Testis (tissue), 2 donors: Measurements from ENCODE around the gene NR1H4.

ENCODE experiments used
- POLR2A ChIP-seq: fragments of 450-650 bp; IDR thresholded peaks from one replicate; pipeline ENCODE4 v1.6.1; 2017; ENCODE audit warnings: antibody characterized with exemption, mild to moderate bottlenecking, moderate library complexity
- TF ChIP-seq, protein P1 (sequence below), 3 experiments: fragments of 450-650 bp in 2 of 3; fragments of 200-600 bp in 1 of 3; sonication (generic) in 1 of 3; IDR thresholded peaks; one replicate each; pipeline ENCODE4 v1.5.1; 2016 to 2019; ENCODE audit warnings: antibody characterized with exemption in 3 of 3, mild to moderate bottlenecking in 2 of 3, moderate library complexity in 1 of 3

DNA sequence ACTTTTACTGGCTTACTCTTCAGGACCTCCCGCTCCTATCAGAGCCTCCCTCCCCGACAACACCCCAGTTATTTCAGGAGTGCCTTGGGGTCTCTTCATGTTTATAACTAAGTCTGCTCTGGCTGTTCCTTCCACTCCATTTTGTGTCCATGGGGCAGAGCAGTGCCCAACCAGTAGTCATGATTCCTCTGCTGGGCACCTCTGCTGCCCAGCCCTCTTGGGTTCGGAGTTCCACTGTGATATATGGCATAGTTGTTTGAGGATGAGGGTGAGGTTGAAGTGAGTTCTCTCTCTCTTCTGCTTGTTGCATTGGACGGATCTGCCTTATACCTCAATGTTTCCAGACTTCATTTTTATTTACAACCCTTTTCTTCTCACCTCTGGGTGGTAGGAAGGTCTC, 17.4 kb downstream of the NR1H4 start:
- TF ChIP-seq, protein P1, sequence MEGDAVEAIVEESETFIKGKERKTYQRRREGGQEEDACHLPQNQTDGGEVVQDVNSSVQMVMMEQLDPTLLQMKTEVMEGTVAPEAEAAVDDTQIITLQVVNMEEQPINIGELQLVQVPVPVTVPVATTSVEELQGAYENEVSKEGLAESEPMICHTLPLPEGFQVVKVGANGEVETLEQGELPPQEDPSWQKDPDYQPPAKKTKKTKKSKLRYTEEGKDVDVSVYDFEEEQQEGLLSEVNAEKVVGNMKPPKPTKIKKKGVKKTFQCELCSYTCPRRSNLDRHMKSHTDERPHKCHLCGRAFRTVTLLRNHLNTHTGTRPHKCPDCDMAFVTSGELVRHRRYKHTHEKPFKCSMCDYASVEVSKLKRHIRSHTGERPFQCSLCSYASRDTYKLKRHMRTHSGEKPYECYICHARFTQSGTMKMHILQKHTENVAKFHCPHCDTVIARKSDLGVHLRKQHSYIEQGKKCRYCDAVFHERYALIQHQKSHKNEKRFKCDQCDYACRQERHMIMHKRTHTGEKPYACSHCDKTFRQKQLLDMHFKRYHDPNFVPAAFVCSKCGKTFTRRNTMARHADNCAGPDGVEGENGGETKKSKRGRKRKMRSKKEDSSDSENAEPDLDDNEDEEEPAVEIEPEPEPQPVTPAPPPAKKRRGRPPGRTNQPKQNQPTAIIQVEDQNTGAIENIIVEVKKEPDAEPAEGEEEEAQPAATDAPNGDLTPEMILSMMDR (IDR thresholded peaks at IDR 0.05), result no peak
- no peak for TF ChIP-seq POLR2A
